ENCODE results near the gene AHSP. TPM values are rescaled to one million over a fixed set of nuclear protein-coding genes. Genes with fewer than 3 reads are reported as not detected.
"Not testable (repeated sequence)": the region's sequence is repeated elsewhere in the genome, so short reads cannot be mapped to it uniquely, and the experiment has no call there.

AHSP gene
- total RNA-seq, 1 donor from 2014 or later = not detected

DNA sequence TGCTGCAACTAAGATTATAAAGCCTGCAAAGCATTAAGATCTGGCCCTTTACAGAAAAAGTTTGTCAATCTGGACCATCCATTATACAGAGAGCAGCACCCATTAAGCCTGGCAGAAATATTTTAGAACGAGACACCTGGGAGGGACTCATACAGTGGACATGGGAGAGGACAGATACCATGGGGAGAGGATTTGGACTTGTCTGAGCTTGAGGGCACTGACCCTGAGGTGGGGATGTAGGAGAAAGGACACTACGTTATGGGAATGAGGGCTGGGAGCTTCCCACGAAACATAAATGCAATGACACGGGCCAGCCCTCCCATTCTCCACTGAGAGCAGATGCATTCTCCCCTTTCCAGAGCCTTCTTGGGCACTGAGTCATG lies 25.7 kb upstream of the AHSP start:
- H3K9me3 Mint-ChIP-seq (ENCODE audit: unreplicated experiment) = no peaks in the 10 kb centered on the region
- DNase-seq (ENCODE audit: extremely low spot score, unreplicated experiment) = no peak
- H3K27me3 Mint-ChIP-seq (ENCODE audit: unreplicated experiment) = no peaks in the 10 kb centered on the region
- no peak overlapping the region for H3K4me3 Mint-ChIP-seq (ENCODE audit: unreplicated experiment)
- TF ChIP-seq, protein P1, sequence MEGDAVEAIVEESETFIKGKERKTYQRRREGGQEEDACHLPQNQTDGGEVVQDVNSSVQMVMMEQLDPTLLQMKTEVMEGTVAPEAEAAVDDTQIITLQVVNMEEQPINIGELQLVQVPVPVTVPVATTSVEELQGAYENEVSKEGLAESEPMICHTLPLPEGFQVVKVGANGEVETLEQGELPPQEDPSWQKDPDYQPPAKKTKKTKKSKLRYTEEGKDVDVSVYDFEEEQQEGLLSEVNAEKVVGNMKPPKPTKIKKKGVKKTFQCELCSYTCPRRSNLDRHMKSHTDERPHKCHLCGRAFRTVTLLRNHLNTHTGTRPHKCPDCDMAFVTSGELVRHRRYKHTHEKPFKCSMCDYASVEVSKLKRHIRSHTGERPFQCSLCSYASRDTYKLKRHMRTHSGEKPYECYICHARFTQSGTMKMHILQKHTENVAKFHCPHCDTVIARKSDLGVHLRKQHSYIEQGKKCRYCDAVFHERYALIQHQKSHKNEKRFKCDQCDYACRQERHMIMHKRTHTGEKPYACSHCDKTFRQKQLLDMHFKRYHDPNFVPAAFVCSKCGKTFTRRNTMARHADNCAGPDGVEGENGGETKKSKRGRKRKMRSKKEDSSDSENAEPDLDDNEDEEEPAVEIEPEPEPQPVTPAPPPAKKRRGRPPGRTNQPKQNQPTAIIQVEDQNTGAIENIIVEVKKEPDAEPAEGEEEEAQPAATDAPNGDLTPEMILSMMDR (IDR thresholded peaks at IDR 0.05) = no peak
- H3K36me3 Mint-ChIP-seq (ENCODE audit: unreplicated experiment) = peaks cover 15% of the 10 kb centered on the region
- H3K4me1 Mint-ChIP-seq (ENCODE audit: unreplicated experiment) = peaks cover 7% of the 10 kb centered on the region
- no peak overlapping the region for H3K27ac Mint-ChIP-seq (ENCODE audit: unreplicated experiment)

DNA sequence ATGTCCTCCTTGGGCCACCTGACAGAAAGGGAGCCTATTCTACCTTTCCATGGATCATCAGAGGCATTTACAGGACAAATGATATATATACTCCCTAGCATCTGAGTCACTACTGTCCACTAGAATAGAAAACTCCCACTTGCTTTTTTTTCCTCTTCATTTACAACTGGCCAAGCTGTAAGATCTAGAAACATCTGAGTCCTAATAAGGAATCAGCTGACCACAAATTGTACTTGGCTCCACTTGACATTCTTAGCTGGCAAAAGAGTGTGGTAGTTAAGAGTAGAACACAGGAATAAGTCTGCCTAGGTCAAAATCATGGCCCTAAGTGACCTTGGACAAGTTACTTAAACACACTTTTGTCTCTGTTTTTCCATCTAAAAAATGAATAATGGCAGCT lies 24.7 kb upstream of the AHSP start:
- Mint-ChIP-seq H3K4me3 (ENCODE audit: unreplicated experiment) (no peak overlapping the region), H3K27ac (ENCODE audit: unreplicated experiment) (no peak overlapping the region), H3K4me1 (ENCODE audit: unreplicated experiment) (peaks cover 13% of the 10 kb centered on the region), H3K9me3 (ENCODE audit: unreplicated experiment) (no peaks in the 10 kb centered on the region), H3K27me3 (ENCODE audit: unreplicated experiment) (no peaks in the 10 kb centered on the region), H3K36me3 (ENCODE audit: unreplicated experiment) (peaks cover 11% of the 10 kb centered on the region)
- TF ChIP-seq, protein P1 (IDR thresholded peaks at IDR 0.05) = no peak
- DNase-seq (ENCODE audit: extremely low spot score, unreplicated experiment) = no peak

DNA sequence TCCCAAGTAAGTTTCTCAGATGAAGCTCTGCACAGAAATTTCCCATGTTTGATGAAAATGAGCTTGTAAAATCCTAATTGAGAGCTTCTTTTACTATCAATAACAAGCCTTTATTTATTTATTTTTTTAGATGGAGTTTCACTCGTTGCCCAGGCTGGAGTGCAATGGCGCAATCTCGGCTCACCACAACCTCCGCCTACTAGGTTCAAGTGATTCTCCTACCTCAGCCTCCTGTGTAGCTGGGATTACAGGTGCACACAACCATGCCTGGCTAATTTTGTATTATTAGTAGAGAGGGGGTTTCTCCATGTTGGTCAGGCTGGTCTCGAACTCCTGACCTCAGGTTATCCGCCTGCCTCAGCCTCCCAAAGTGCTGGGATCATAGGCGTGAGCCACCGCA lies 24.1 kb upstream of the AHSP start:
- H3K27ac Mint-ChIP-seq (ENCODE audit: unreplicated experiment); H3K36me3 Mint-ChIP-seq (ENCODE audit: unreplicated experiment); H3K27me3 Mint-ChIP-seq (ENCODE audit: unreplicated experiment); H3K4me3 Mint-ChIP-seq (ENCODE audit: unreplicated experiment); H3K9me3 Mint-ChIP-seq (ENCODE audit: unreplicated experiment); DNase-seq (ENCODE audit: extremely low spot score, unreplicated experiment): not testable (repeated sequence)
- H3K4me1 Mint-ChIP-seq (ENCODE audit: unreplicated experiment) = peaks cover 16% of the 10 kb centered on the region

DNA sequence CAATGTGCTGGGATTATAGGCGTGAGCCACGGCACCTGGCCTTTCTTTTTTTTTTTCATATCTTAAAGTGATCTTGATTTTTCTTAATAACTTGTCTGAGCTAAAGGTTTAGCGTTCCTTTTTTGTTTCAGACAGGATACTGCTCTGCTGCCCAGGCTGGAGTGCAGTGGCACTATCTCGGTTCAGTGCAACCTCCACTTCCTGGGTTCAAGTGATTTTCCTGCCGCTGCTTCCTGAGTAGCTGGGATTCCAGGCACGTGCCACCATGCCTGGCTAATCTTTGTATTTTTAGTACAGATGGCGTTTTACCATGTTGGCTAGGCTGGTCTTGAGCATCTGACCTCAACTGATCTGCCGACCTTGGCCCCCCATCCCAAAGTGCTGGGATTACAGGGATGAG lies 23.5 kb upstream of the AHSP start:
- Mint-ChIP-seq H3K27me3 (ENCODE audit: unreplicated experiment) (no peaks in the 10 kb centered on the region), H3K4me1 (ENCODE audit: unreplicated experiment) (peaks cover 22% of the 10 kb centered on the region), H3K4me3 (ENCODE audit: unreplicated experiment) (no peak overlapping the region), H3K9me3 (ENCODE audit: unreplicated experiment) (no peaks in the 10 kb centered on the region), H3K27ac (ENCODE audit: unreplicated experiment) (no peak overlapping the region), H3K36me3 (ENCODE audit: unreplicated experiment) (peaks cover 4% of the 10 kb centered on the region)
- no peak for DNase-seq (ENCODE audit: extremely low spot score, unreplicated experiment)
- TF ChIP-seq, protein P1 (IDR thresholded peaks at IDR 0.05) = no peak

DNA sequence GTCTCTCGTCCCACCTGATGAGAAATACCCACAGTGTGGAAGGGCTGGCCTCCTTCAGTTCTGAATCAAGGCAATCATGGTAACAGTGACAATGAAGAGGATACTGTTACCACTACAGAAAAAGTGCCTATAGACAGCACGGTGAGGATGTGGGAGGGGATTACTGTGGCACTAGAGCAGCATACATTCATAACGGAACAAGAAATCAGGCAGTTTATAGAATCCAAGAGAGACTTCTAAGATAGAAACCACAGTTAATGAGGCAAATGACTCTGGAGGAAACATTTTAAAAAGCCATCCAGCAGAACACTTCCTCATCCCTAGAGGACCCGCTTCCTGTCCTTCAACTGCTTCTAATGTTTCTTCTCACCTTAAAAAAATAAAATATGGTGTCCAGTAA lies 22.2 kb upstream of the AHSP start:
- TF ChIP-seq, protein P1 (IDR thresholded peaks at IDR 0.05) = no peak
- Mint-ChIP-seq H3K36me3 (ENCODE audit: unreplicated experiment) (peaks cover 4% of the 10 kb centered on the region), H3K4me1 (ENCODE audit: unreplicated experiment) (peaks cover 24% of the 10 kb centered on the region), H3K9me3 (ENCODE audit: unreplicated experiment) (no peaks in the 10 kb centered on the region), H3K4me3 (ENCODE audit: unreplicated experiment) (no peak overlapping the region), H3K27me3 (ENCODE audit: unreplicated experiment) (no peaks in the 10 kb centered on the region), H3K27ac (ENCODE audit: unreplicated experiment) (no peak overlapping the region)
- no peak for DNase-seq (ENCODE audit: extremely low spot score, unreplicated experiment)

DNA sequence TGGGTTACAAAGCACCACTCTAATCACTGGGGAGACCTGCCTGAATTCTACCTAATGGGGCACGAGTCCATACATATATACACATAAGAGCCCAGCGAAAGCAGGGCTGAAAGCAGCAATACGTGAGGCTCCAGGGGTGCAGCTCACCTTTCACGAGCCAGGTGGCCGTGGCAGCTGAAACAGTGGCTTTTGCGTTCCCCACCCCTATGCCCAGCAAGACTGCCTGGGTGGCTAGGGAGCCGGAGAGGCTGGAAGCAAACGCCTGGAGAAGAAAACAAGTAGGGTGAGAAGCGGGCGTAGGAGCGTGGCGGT lies 20.1 kb upstream of the AHSP start:
- peaks cover 4% of the 10 kb centered on the region for H3K36me3 Mint-ChIP-seq (ENCODE audit: unreplicated experiment)
- peak overlapping the region; percentile 98 for H3K27ac Mint-ChIP-seq (ENCODE audit: unreplicated experiment)
- no peaks in the 10 kb centered on the region for H3K9me3 Mint-ChIP-seq (ENCODE audit: unreplicated experiment)
- H3K4me1 Mint-ChIP-seq (ENCODE audit: unreplicated experiment) = peaks cover 24% of the 10 kb centered on the region
- TF ChIP-seq, protein P1 (IDR thresholded peaks at IDR 0.05) = no peak
- no peak for DNase-seq (ENCODE audit: extremely low spot score, unreplicated experiment)
- H3K27me3 Mint-ChIP-seq (ENCODE audit: unreplicated experiment) = no peaks in the 10 kb centered on the region
- peak overlapping the region; percentile 83 for H3K4me3 Mint-ChIP-seq (ENCODE audit: unreplicated experiment)

Data from osteocyte (in vitro differentiated cells).